ENCODE data around the gene IFT22. TPM values are rescaled to one million over a fixed set of nuclear protein-coding genes. Genes with fewer than 3 reads are reported as not detected.
"Not testable (repeated sequence)": the region's sequence is repeated elsewhere in the genome, so short reads cannot be mapped to it uniquely, and the experiment has no call there.

Gene IFT22
- total and polyA plus RNA-seq, 2 of the 8 experiments (the other 6 are each of a cell fraction or from before 2014, with no cell fraction given): 17.7 to 18.9 TPM

- Histone ChIP-seq H2AK5ac (ENCODE audit: low read depth, low read length) (peak overlapping the region; percentile 93; the same call in 1 of the 2 replicates), H3K18ac (ENCODE audit: extremely low read depth, low read length) (peak overlapping the region; percentile 85), H2BK120ac (replicated peaks; ENCODE audit: low read depth, low read length) (peak overlapping the region; percentile 36), H2BK20ac (ENCODE audit: low read length) (peak overlapping the region; percentile 51), H3K4me1 (replicated peaks in 1 of 4; ENCODE audit: control insufficient read depth in 3 of 4, insufficient read depth in 4 of 4, low read length in 3 of 4) (peaks cover 8 to 39% (median 22%) of the 10 kb centered on the region in 4 experiments), H3K79me2 (ENCODE audit: control insufficient read depth in 1 of 2, insufficient read depth in 2 of 2, low read length in 2 of 2) (peaks cover 0 to 19% of the 10 kb centered on the region in 2 experiments; a peak in 2 of 4 replicates), H3K4me3 (ENCODE audit: extremely low read depth in 1 of 4, insufficient read depth in 2 of 4, low read depth in 3 of 4, low read length in 4 of 4) (peak overlapping the region in 1 of 4 experiments; percentile 62; a peak in 2 of 8 replicates), H3K56ac (replicated peaks; ENCODE audit: insufficient read length, low read depth, low read length) (peak overlapping the region; percentile 64), H4K91ac (replicated peaks; ENCODE audit: insufficient read length, low read length) (peak overlapping the region; percentile 98), H2BK5ac (ENCODE audit: low read depth, low read length) (peak overlapping the region; percentile 95; the same call in 1 of the 2 replicates), H2BK12ac (ENCODE audit: low read depth, low read length) (peak overlapping the region; percentile 91), H3K4me2 (ENCODE audit: insufficient read depth in 1 of 2, low read depth in 2 of 2, low read length in 2 of 2) (peak overlapping the region; percentile 34 to 65; a peak in 3 of 4 replicates)
- H3K9ac ChIP-seq (replicated peaks in 1 of 4; ENCODE audit: extremely low read depth in 1 of 4, low read depth in 3 of 4, low read length in 3 of 4); H3K23ac ChIP-seq (ENCODE audit: insufficient read length); H3K9me3 ChIP-seq (ENCODE audit: insufficient read depth in 2 of 2, low read depth in 1 of 2, low read length in 1 of 2); H3K27me3 ChIP-seq (replicated peaks in 1 of 4; ENCODE audit: control insufficient read depth in 3 of 4, extremely low read depth in 1 of 4, insufficient read depth in 3 of 4, low read length in 3 of 4); H3K4ac ChIP-seq (replicated peaks; ENCODE audit: insufficient read length, low read depth, low read length); H3K23me2 ChIP-seq (ENCODE audit: low read depth, low read length); H3K79me1 ChIP-seq (ENCODE audit: low read depth, low read length); H4K8ac ChIP-seq (ENCODE audit: extremely low read depth, insufficient read depth, low read length); H3K14ac ChIP-seq (ENCODE audit: insufficient read length); H3K27ac ChIP-seq (ENCODE audit: low read depth, low read length); H4K5ac ChIP-seq (ENCODE audit: insufficient read length, low read depth, low read length); H4K20me1 ChIP-seq (replicated peaks in 1 of 2; ENCODE audit: control insufficient read depth in 1 of 2, insufficient read depth in 2 of 2, low read length in 2 of 2); H2BK15ac ChIP-seq (ENCODE audit: low read length); H2AFZ ChIP-seq (ENCODE audit: low read length); H3K36me3 ChIP-seq (ENCODE audit: control insufficient read depth in 2 of 4, insufficient read depth in 4 of 4, low read length in 3 of 4): not testable (repeated sequence)
- DNase-seq (ENCODE audit: low read depth in 1 of 2, low spot score in 2 of 2) (peak in 1 of 2 experiments; percentile 89), FAIRE-seq (peak; percentile 73)
- ChIA-PET CTCF (ENCODE audit: partially characterized antibody) (interaction anchor here (0.6 to 3.8 kb wide), 33 partner anchors 9 to 1309 kb away, joined by 3 to 29 read pairs (median 4); partner anchors contain the start of genes CLDN15, FIS1 and MOGAT3), POLR2A (ENCODE audit: partially characterized antibody) (interaction anchor here (0.7 to 7.4 kb wide), 11 partner anchors 8 to 1309 kb away, joined by 3 to 144 read pairs (median 3); no protein-coding TSS in a partner anchor)
- peak in 2 of 3 experiments; percentile 38 to 46; a peak in 2 of 4 replicates for TF ChIP-seq CTCF (IDR thresholded peaks at IDR 0.05; ENCODE audit: control extremely low read depth in 1 of 3, insufficient read depth in 1 of 3, low read depth in 1 of 3, low read length in 3 of 3)
- peak; percentile 26 to 28; a peak in 1 of 4 replicates for TF ChIP-seq RAD21 (IDR thresholded peaks at IDR 0.05 in 1 of 2, conservative IDR thresholded peaks at IDR 0.05 in 1 of 2; ENCODE audit: low read depth in 2 of 2, low read length in 2 of 2)
- peak; percentile 77; the same call in 1 of the 2 replicates for TF ChIP-seq EGR1 (IDR thresholded peaks at IDR 0.05; ENCODE audit: borderline replicate concordance, low read depth, low read length)
- WGBS, 2 experiments (ENCODE audit: extremely low coverage in 1 of 2, insufficient coverage in 1 of 2, insufficient read length in 1 of 2, insufficient replicate concordance in 2 of 2, low coverage in 1 of 2, low lambda C conversion rate in 2 of 2, missing lambda C conversion rate in 1 of 2): 30% methylated on average over 14 of the region's 18 CpGs; no CpG with 5 or more reads in 1 of the 2 experiments
Observed at GRCh38 chr7:101290186-101291037, 31.2 kb downstream of the IFT22 start.

Measured in H1 (cell line).